ENCODE data around the gene MAP4K3.
"Not testable (repeated sequence)": the region's sequence is repeated elsewhere in the genome, so short reads cannot be mapped to it uniquely, and the experiment has no call there.

Gene MAP4K3

DNA sequence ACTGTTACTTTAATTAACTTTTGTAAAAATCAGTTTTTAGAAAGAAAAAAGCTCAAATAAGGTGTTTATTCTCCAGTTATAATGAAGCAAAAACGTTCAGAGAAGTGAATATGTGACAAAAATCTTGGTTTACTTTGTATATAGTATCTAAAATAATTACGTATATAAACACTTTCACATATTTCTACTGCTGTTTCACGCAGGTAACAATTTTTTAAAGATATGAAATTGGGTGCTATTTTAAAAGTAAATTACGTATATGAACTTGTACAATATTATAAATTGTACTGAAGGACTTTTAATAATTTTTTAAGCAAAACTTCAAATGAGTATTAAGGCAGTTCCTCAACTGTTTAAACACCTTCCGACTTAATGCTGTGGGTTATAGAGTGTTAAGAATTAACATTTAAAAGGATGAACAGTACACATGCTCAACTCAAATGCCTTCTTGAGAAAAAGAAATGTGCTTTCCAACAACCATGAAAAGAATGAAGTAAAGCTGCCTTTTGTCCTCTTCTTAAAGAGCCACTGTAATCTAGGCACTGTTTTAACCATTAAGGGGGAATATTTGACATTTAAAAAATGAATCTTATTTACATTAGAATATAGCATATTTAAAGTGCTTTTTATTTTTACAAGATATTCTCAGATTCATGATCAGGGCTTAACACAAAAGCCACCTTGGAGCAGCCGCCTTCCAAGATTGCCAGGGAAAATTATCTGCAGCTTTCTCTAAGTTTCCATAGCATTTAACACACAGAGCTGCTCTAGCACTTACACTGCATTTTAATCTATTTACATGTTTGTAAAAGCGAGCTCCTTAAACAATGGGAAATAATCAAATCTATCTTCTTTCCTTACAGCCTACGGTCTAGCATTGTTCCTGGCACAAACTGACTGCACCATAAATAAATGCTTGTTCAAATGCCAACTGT lies 136.8 kb downstream of the MAP4K3 start:
- DNase-seq = no peak

- DNase-seq = no peak
These were observed 146.7 kb downstream of the MAP4K3 start for GRCh38 chr2:39290433-39290832.

DNA sequence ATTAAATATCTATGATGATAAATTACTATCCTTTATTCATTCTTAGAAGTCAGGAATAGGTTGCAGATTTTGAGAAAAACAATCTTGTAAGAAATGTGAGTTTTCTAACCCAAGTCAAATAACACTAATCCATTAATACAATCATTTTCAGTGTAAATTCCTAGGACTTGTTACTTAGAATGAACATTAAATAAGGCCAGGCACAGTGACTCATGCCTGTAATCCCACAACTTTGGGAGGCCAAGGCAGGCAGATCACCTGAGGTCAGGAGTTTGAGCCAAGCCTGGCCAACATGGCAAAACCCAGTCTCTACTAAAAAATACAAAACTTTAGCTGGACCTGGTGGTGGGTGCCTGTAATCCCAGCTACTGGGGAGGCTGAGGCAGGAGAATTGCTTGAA lies 147.5 kb downstream of the MAP4K3 start:
- no peak for DNase-seq

- DNase-seq = no peak
These were observed 153.5 kb downstream of the MAP4K3 start for GRCh38 chr2:39283561-39283960.

DNA sequence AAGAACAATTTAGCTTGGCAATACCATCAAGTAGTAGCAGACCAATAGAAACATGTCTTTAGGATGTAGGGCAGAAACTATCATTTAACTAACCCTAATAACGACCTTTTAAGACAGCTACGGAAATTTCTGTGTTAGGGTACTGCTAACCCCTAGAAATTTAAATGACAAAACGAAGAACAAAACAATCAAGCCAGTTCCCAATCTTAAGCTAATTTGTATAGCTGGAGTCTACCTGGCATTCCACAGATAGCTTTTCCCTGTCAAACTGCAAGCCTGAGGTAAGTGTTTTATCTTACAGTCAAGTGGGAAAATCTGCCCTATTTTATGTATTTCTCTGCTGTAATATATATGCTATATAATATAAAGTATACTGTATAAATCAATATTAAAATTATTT lies 155.7 kb downstream of the MAP4K3 start:
- DNase-seq = no peak

GRCh38 chr2:39275016-39275415 lies 162.1 kb downstream of the MAP4K3 start:
- no peak for DNase-seq

DNA sequence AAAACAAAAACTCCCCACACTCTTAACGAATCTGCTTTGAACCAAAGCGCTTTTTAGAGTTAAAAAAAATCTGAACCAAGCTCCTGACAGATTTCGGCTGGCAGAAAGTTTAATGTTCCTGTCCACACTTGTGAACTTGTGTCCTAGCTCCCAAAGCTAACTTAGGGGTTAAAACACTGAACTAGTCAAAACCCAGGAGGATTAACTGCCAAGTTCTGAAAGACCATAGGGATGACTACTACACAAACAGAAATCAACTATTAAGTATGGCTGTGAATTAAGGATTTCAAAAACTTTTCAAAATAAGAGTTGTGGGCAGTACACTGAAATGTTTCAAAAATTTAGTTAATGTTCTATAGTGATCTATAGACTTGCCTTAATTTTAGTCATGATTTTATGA lies 167.1 kb downstream of the MAP4K3 start:
- DNase-seq = no peak

- no peak for DNase-seq
These were observed 170.1 kb downstream of the MAP4K3 start for GRCh38 chr2:39266916-39267434.

- DNase-seq = no peak
These were observed 170.8 kb downstream of the MAP4K3 start for GRCh38 chr2:39266139-39266805.

DNA sequence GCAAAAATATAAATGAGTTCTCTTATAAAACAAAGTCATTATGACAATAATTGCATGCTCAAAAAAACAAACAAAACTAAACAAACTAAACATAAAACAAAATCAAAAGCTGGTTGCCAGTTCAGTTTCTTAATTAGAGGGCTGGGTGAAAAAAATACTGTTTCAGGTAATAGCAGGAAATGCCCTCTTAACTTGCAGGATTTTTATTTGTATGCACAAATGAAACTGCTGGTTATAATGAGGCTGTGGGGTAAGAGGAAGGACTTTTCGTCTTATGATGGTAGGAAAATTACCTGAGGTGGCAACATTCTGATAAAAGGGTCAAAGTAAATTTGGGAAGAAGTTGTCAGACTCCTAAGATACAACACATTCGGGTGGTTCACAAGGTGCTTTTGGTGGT lies 171.8 kb downstream of the MAP4K3 start:
- DNase-seq = no peak

DNA sequence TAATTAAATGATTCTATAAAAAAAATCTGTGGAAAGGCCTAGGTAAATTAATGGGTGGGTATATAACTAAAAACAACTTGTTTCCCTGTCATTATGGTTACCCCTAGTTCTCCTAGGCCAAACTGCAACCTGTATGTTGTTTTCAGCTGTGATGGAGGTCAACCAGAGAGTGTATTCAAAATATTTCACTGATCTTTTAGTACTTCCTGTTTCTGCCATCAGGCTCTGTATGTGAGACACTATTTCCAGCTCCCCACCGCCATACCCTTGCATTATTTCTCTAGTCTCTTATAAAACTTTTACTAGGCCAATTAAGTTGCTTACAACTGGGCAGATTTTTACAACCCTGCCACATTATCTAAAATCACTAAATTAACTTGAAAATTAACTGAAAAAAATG lies 172.4 kb downstream of the MAP4K3 start:
- no peak for DNase-seq

GRCh38 chr2:39260087-39260486 lies 177.0 kb downstream of the MAP4K3 start:
- DNase-seq = no peak

DNA sequence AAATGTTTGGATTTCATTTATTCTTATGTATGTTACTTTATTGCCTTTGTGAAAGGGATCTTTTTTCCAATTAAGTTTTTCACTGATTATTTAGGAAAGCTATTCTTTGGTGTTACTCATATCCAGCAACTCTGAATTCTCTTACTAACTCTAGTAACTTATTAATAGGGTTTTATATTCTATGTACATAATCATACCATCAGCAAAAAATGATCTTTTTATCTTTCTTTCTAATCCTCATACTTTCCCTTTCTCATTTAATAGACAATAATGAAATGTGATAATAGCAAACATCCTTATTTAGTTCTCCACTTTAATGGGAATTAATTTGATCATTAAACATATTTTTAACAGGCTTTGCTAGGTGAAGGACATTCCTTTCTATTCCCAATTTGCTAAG lies 181.0 kb downstream of the MAP4K3 start:
- no peak for DNase-seq

GRCh38 chr2:39252888-39253518 lies 184.1 kb downstream of the MAP4K3 start:
- DNase-seq = no peak

DNA sequence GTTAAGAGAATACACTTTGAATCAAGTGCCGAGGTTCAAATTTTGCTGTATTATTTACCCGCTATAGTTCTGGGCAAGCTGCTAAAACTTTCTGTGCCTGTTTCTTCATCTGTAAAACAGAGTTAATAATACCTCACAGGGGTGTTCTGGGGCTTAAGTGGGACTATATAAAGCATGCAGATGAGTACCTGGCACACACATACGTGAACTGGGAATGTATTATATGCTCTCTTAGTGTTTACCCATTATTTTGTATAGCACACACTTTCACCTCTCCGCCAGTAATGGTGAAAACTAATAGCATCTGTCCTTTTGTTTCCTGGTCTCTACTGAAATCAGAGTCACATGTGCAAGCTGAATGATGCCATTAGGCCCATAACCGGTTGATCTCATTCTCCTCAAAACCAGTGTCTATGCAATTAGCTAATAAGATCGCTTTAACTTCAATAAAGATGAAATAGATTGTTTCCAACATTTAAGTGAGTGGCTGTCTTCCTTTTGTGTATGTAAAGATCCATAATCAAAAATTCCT lies 189.5 kb downstream of the MAP4K3 start:
- DNase-seq = no peak

DNA sequence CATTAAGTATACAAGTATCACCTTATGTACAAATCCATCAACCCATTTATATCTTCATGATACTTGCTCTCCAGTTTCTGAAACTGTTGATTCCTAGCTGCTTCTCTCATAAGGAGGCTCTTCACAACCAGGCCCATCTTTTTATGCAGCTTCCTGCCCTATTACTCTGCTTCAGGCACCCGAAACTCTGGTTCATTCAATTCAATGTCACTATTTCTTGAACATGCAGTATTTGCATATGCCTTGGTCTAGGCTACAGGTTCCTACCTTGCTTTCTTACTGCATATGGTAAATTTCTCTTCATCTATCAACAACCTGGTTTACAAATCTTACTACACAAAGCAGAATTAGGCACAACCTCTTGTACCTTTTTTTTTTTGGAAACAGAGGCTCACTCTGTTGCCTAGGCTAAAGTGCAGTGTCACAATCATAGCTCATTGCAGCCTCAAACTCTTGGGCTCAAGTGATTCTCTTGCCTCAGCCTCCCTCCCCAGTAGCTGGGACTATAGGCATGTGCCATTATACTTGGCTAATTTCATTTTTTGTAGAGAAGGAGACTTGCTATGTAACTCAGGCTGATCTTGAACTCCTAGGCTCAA lies 190.6 kb downstream of the MAP4K3 start:
- no peak for DNase-seq

DNA sequence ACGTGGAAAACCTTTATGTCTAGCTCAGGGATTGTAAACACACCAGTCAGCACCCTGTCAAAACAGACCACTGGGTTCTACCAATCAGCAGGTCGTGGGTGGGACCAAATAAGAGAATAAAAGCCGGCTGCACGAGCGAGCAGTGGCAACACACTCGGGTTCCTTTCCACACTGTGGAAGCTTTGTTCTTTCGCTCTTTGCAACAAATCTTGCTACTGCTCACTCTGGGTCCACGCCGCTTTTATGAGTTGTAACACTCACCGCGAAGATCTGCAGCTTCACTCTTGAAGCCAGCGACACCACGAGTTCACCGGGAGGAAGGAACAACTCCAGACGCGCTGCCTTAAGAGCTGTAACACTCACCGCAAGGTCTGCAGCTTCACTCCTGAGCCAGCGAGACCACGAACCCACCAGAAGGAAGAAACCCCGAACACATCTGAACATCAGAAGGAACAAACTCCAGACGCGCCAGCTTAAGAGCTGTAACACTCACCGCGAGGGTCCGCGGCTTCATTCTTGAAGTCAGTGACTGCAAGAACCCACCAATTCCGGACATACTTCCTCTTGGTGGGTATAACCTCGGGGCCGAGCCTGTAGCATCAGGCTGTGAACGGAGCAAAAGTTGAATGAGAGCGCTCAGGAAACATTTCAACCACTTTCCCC lies 192.0 kb downstream of the MAP4K3 start:
- DNase-seq = peak; percentile 21

DNA sequence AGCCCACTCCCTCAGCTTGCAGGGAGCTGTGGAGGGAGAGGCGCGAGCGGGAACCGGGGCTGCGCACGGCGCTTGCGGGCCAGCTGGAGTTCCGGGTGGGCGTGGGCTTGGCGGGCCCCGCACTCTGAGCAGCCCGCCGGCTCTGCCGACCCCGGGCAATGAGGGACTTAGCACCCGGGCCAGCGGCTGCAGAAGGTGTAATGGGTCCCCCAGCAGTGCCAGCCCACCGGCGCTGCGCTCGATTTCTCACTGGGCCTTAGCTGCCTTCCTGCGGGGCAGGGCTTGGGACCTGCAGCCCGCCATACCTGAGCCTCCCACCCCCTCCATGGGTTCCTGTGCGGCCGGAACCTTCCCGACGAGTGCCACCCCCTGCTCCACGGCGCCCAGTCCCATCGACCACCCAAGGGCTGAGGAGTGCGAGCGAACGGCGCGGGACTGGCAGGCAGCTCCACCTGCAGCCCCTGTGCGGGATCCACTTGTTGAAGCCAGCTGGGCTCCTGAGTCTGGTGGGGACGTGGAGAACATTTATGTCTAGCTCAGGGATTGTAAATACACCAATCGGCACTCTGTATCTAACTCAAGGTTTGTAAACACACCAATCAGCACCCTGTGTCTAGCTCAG lies 192.7 kb downstream of the MAP4K3 start:
- DNase-seq = not testable (repeated sequence)

DNA sequence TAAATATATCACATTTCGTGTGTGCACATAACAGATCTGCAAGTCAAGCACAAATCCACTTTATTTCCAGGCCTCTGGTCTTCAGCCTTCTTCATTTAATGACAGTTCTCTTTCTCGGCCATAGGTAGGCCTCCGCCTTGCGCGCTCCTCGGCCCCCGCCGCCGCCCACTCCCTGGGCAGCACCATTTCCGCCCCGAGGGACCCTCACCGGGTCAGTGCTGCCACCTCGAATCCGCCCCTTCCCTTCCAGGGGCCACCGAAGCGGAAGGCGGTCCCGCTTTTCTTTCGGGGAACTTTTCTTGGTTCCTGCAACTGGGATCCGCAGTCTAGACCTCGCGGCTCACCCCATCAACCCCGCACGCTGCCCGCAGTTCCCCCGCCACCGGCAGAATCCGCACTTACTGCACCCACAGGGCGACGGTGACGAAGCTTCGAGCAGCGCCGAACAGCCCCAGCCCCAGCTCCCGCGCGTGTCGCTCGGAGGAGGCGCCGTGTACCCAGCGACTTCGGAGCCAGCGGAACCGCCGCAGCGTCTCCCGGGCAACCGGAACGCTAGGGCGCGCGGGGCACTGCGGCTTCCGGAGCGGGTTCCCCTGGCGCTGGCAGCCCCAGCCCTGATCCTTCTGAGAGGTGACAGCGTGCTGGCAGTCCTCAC lies 193.5 kb downstream of the MAP4K3 start, which contains the start of gene CDKL4:
CDKL4 (minus strand) TSS at position 502 of the 655 bp plus-strand sequence.
- peak; percentile 9 for DNase-seq

GRCh38 chr2:39241588-39241987 lies 195.5 kb downstream of the MAP4K3 start:
- no peak for DNase-seq

- no peak for DNase-seq
These were observed 196.3 kb downstream of the MAP4K3 start for GRCh38 chr2:39240758-39241157.
